A549 (cell line): ENCODE results near the gene GZMH.

Experiments
- BHLHE40 ChIP-seq: IDR thresholded peaks from 2 replicates; pipeline ENCODE4 v1.6.1; 2012; ENCODE audit warnings: low read depth, low read length, inconsistent platforms
- CTCF ChIP-seq: fragments of >200 bp; sonication (Bioruptor Twin); formaldehyde crosslinking; IDR thresholded peaks from 3 replicates; pipeline ENCODE4 v1.5.1; 2016
- PBX3 ChIP-seq: IDR thresholded peaks from 2 replicates; pipeline ENCODE4 v1.6.1; 2012
- POLR2AphosphoS2 ChIP-seq: conservative IDR thresholded peaks from 2 replicates; pipeline ENCODE4 v1.6.1; 2012; ENCODE audit warnings: low read length, improper control_type of control experiment, inconsistent platforms
- REST ChIP-seq: fragments of 200-600 bp; sonication (generic); IDR thresholded peaks from 2 replicates; pipeline ENCODE4 v1.6.1; 2016; ENCODE audit warnings: antibody characterized with exemption, mild to moderate bottlenecking, moderate library complexity
- SREBF2 ChIP-seq: fragments of 450-650 bp; IDR thresholded peaks from 2 replicates; pipeline ENCODE4 v1.6.1; 2014; ENCODE audit warnings: mild to moderate bottlenecking, moderate library complexity
- TFCP2L1 ChIP-seq: fragments of 250-450 bp; sonication (Bioruptor Pico); IDR thresholded peaks from 2 replicates; pipeline ENCODE4 v1.5.0; 2021; ENCODE audit warnings: mild to moderate bottlenecking
- USF2 ChIP-seq: fragments of 450-650 bp; IDR thresholded peaks from 2 replicates; pipeline ENCODE4 v1.6.1; 2014; ENCODE audit warnings: antibody characterized with exemption

GRCh38 chr14:24607635-24608514 is 1.6 kb downstream of the GZMH start:
- TF ChIP-seq CTCF (no peak), REST (no peak), PBX3 (no peak), SREBF2 (no peak), BHLHE40 (no peak), USF2 (no peak), POLR2AphosphoS2 (no peak), TFCP2L1 (CRISPR knock-in tag) (no peak)
